HG02678 (cell line): ENCODE measurements around the gene JAG2.

Experiments used
- ATAC-seq: cut with Tn5 transposase; IDR thresholded peaks from one replicate; pipeline ENCODE4 v1.9.1; 2021; ENCODE audit warnings: mild to moderate bottlenecking, moderate library complexity; ENCODE audit not compliant: unreplicated experiment

Gene JAG2

GRCh38 chr14:105095236-105095805 lies 73.3 kb downstream of the JAG2 start:
- no peak for ATAC-seq

- no peak for ATAC-seq
Measured at GRCh38 chr14:105094193-105094907, 74.2 kb downstream of the JAG2 start.

- peak; percentile 57 for ATAC-seq
Measured at GRCh38 chr14:105093431-105094192, 75.0 kb downstream of the JAG2 start.

- ATAC-seq = peak; percentile 28
Measured at GRCh38 chr14:105093038-105093430, 75.5 kb downstream of the JAG2 start.

- no peak for ATAC-seq
Measured at GRCh38 chr14:105092171-105093037, 76.2 kb downstream of the JAG2 start.

GRCh38 chr14:105091517-105092170 lies 76.9 kb downstream of the JAG2 start:
- ATAC-seq = no peak

GRCh38 chr14:105091054-105091516 lies 77.5 kb downstream of the JAG2 start:
- ATAC-seq = no peak
